HCT116 (cell line): Measurements from ENCODE around the gene PRR3.

Source experiments
- EGR1 ChIP-seq: IDR thresholded peaks from 2 replicates; pipeline ENCODE4 v1.6.1; 2012; ENCODE audit warnings: low read depth
- EZH2 ChIP-seq: fragments of 200-600 bp; sonication (generic); IDR thresholded peaks from 2 replicates; pipeline ENCODE4 v1.6.1; 2017; ENCODE audit warnings: antibody characterized with exemption, mixed run types
- EZH2phosphoT487 ChIP-seq: fragments of 200-600 bp; IDR thresholded peaks from 2 replicates; pipeline ENCODE4 v1.6.1; 2018; ENCODE audit warnings: antibody characterized with exemption, borderline replicate concordance
- JUND ChIP-seq: IDR thresholded peaks from 2 replicates; pipeline ENCODE4 v1.6.1; 2012
- POLR2A ChIP-seq: IDR thresholded peaks from 2 replicates; pipeline ENCODE4 v1.7.0; 2011; ENCODE audit warnings: borderline replicate concordance; ENCODE audit not compliant: insufficient read depth, insufficient read length; ENCODE audit errors: extremely low read depth
- POLR2AphosphoS5 ChIP-seq: IDR thresholded peaks from 2 replicates; pipeline ENCODE4 v1.6.1; 2011; ENCODE audit warnings: mild to moderate bottlenecking, low read depth, low read length, moderate library complexity
- RAD21 ChIP-seq: IDR thresholded peaks from 2 replicates; pipeline ENCODE4 v1.6.1; 2012; ENCODE audit warnings: low read depth, mild to moderate bottlenecking
- SIN3A ChIP-seq: IDR thresholded peaks from 2 replicates; pipeline ENCODE4 v1.6.1; 2012; ENCODE audit warnings: low read depth
- SP1 ChIP-seq: IDR thresholded peaks from 2 replicates; pipeline ENCODE4 v1.6.1; 2012; ENCODE audit warnings: low read depth
- TCF7L2 ChIP-seq: IDR thresholded peaks from 2 replicates; pipeline ENCODE4 v1.7.0; 2011; ENCODE audit warnings: borderline replicate concordance, inconsistent platforms; ENCODE audit not compliant: insufficient read depth, insufficient read length; ENCODE audit errors: extremely low read depth
- ZFX ChIP-seq: fragments of 450-650 bp; IDR thresholded peaks from 2 replicates; pipeline ENCODE4 v1.6.1; 2017
- TF ChIP-seq, protein P1 (sequence below), 3 experiments: fragments of 200-600 bp in 1 of 3; sonication (generic) in 1 of 3; IDR thresholded peaks in 2 of 3; conservative IDR thresholded peaks in 1 of 3; 2 replicates each; pipeline ENCODE4 v1.5.1; 2012 to 2017; ENCODE audit warnings: low read depth in 2 of 3, low read length in 2 of 3, antibody characterized with exemption in 1 of 3, borderline replicate concordance in 1 of 3, control low read depth in 1 of 3, mild to moderate bottlenecking in 1 of 3, mixed read lengths in 1 of 3, mixed run types in 1 of 3, moderate library complexity in 1 of 3; ENCODE audit not compliant: insufficient read depth in 1 of 3
- TF ChIP-seq, protein P2 (sequence below): IDR thresholded peaks from 2 replicates; pipeline ENCODE4 v1.6.1; 2012

DNA sequence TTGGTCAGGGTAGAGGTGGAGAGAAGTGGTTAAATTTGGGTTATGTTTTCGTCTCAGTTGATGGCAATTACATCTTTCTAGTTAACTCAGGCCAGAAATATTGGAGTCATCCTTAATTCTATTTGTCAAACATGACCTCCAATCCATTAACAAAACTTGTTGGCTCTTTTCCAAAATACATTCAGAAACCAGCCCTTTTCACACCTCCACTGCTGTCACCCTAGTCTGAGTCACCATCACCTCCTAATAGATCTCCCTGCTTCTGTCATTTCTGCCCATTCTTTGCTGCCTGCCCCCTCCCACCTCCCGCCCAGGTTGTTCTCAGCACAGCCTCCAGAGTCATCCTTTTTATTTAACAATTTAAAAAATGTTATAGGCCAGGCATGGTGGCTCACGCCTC lies 11.2 kb downstream of the PRR3 start:
- no peak for TF ChIP-seq POLR2AphosphoS5
- no peak for TF ChIP-seq POLR2A
- TF ChIP-seq JUND = no peak
- TF ChIP-seq, protein P1, sequence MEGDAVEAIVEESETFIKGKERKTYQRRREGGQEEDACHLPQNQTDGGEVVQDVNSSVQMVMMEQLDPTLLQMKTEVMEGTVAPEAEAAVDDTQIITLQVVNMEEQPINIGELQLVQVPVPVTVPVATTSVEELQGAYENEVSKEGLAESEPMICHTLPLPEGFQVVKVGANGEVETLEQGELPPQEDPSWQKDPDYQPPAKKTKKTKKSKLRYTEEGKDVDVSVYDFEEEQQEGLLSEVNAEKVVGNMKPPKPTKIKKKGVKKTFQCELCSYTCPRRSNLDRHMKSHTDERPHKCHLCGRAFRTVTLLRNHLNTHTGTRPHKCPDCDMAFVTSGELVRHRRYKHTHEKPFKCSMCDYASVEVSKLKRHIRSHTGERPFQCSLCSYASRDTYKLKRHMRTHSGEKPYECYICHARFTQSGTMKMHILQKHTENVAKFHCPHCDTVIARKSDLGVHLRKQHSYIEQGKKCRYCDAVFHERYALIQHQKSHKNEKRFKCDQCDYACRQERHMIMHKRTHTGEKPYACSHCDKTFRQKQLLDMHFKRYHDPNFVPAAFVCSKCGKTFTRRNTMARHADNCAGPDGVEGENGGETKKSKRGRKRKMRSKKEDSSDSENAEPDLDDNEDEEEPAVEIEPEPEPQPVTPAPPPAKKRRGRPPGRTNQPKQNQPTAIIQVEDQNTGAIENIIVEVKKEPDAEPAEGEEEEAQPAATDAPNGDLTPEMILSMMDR (IDR thresholded peaks at IDR 0.05 in 2 of 3, conservative IDR thresholded peaks at IDR 0.05 in 1 of 3; ENCODE audit: borderline replicate concordance in 1 of 3, insufficient read depth in 1 of 3, low read depth in 2 of 3, low read length in 2 of 3) = no peak
- TF ChIP-seq SIN3A = no peak
- TF ChIP-seq, protein P2, sequence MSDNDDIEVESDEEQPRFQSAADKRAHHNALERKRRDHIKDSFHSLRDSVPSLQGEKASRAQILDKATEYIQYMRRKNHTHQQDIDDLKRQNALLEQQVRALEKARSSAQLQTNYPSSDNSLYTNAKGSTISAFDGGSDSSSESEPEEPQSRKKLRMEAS = no peak
- no peak for TF ChIP-seq EZH2
- no peak for TF ChIP-seq ZFX
- TF ChIP-seq TCF7L2 = no peak
- no peak for TF ChIP-seq EZH2phosphoT487
- no peak for TF ChIP-seq SP1
- TF ChIP-seq EGR1 = no peak
- TF ChIP-seq RAD21 = no peak
